MG63 (cell line): ENCODE measurements around the gene THBD. TPM values are rescaled to one million over a fixed set of nuclear protein-coding genes. Genes with fewer than 3 reads are reported as not detected.

Source experiments
- DNase-seq: peaks from one replicate; pipeline ENCODE4 v3.0.0-alpha.2; 2020
- H3K27me3 ChIP-seq: fragments of 250-450 bp; sonication (Bioruptor Pico); 2 replicates; pipeline ENCODE4 v1.5.1; 2020; ENCODE audit warnings: mild to moderate bottlenecking, moderate library complexity
- H3K36me3 ChIP-seq: fragments of 250-450 bp; sonication (Bioruptor Pico); 2 replicates; pipeline ENCODE4 v1.5.1; 2020; ENCODE audit warnings: mild to moderate bottlenecking, moderate library complexity
- H3K4me3 ChIP-seq: fragments of 250-450 bp; sonication (Bioruptor Pico); 2 replicates; pipeline ENCODE4 v1.5.1; 2020; ENCODE audit warnings: mild to moderate bottlenecking, moderate library complexity
- H3K9me3 ChIP-seq: fragments of 250-450 bp; sonication (Bioruptor Pico); 2 replicates; pipeline ENCODE4 v1.5.1; 2020; ENCODE audit warnings: mild to moderate bottlenecking, moderate library complexity
- total RNA-seq: library from RNA; depleted of rRNA; stranded (reverse); fragments of >200 nt; shearing (Covaris generic); gene quantifications from 2 replicates; pipeline ENCODE4 v1.2.3, GENCODE V29; 2014; ENCODE audit warnings: low replicate concordance; rRNA removed

Gene THBD, protein sequence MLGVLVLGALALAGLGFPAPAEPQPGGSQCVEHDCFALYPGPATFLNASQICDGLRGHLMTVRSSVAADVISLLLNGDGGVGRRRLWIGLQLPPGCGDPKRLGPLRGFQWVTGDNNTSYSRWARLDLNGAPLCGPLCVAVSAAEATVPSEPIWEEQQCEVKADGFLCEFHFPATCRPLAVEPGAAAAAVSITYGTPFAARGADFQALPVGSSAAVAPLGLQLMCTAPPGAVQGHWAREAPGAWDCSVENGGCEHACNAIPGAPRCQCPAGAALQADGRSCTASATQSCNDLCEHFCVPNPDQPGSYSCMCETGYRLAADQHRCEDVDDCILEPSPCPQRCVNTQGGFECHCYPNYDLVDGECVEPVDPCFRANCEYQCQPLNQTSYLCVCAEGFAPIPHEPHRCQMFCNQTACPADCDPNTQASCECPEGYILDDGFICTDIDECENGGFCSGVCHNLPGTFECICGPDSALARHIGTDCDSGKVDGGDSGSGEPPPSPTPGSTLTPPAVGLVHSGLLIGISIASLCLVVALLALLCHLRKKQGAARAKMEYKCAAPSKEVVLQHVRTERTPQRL
- total RNA-seq, result 0.72 and 1.4 TPM in 2 replicates

DNA sequence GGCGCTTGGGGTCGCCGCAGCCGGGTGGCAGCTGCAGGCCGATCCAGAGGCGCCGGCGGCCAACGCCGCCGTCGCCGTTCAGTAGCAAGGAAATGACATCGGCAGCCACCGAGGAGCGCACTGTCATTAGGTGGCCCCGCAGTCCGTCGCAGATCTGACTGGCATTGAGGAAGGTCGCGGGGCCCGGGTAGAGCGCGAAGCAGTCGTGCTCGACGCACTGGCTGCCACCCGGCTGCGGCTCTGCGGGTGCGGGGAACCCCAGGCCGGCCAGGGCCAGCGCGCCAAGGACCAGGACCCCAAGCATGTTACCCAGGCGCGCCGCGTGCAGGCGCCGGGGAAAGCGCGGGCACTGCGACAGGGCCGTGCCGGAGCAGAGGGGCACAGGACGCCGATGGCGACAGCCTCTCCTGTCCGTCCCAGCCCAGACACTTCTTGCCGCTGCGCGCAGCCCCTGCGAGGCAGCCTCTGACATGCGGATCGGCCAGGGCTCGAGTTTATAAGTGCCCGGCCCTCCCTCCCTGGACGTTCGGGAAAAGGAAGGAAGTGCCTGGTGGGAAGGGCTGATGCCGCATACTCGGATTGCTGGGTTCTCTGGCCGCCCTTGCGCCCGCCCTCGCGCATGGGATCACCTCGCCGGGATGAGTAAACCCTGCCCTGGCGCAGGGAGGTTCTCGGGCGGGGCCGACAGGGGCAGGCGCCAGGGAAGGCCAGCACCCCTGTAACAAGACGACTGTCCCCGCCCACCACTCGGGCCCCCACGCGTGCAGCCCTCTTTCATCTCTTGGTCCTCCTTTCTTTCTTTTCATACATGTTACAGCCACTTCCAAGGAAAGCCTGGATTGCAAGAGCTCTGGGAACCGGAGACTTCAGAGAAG is at the start of gene THBD:
Gene THBD (minus strand): TSS at position 472 of the 875 bp plus-strand sequence. CDS start 168 bp downstream, at position 304.
- peak; percentile 83 for DNase-seq
- peak within 1 kb of the TSS; percentile 39 for H3K4me3 ChIP-seq
- H3K9me3 ChIP-seq, result no peaks in the 10 kb centered on the region
- H3K36me3 ChIP-seq, result no peaks in the 10 kb centered on the region
- H3K27me3 ChIP-seq, result no peaks in the 10 kb centered on the region; the same call in 1 of the 2 replicates

DNA sequence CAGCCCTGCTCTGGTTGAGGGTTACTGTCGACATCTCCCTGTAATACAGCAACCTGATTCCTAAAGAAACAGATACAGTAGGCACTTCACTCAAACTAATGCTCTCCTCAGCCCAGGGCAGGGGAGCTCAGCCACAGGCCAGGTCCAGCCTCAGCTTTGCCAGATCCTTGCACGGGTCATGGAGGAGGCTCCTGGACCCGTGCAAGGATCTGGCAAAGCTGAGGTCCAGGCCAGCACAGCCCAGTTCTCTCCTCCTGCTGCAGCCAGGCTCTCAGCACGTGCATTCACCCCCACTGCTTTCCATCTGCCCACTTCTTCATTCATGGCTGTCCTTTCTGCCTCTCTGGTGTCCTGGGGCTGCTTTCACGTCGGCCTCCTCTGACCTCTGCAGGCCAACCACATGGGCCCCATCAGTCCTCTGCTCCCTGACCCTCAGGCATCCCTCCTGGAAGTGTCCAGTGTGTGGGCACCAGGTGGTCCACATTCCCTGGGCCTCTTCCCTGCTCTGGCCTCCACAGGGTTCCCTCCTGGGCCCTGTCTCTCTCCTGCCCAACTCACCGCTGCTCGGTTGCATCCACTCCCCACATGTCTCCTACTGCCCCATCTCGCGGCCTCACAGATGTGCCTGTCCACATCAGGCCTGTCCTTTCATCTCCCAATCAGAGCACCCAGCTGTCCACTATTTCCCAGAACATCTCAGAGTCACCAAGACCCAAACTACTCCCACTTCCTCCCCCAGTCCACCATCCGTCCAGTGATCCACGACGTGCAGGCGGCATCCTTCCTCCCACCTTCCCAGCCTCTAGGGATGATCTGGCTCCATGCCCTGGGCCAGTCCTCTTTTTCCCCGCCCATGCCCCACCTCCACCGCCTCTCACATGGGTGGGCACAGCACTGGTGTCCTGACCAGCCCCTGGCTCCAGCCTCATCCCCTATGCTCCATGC is 48.4 kb upstream of the THBD start:
- H3K4me3 ChIP-seq, result no peak overlapping the region

DNA sequence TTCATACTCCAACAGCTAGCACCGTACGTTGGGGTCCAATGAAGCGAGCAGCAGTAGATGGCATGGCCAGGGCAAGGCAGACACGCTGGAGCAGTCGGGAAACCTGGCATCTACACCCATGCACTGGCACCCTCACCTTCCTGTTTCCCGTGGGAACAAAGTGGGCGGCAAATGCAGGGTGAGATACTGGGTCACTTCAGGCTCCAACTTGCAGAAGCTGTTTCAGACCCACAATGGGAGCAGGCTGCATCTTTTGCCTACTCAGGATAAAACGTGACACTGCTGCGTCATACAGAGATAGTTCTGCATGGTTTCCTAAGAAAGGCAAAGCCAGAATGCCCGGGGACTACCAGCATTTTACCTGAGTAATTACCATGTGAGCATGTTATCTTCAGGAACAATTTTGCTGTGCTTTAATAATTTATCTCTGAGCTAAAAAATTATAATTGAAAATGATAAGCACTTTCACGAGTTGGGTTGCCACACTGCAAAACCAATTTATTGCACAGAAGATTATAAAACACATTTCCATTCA is 47.6 kb upstream of the THBD start:
- no peaks in the 10 kb centered on the region for H3K27me3 ChIP-seq
- H3K4me3 ChIP-seq, result no peak overlapping the region
- no peaks in the 10 kb centered on the region for H3K9me3 ChIP-seq
- DNase-seq, result no peak
- no peaks in the 10 kb centered on the region for H3K36me3 ChIP-seq

More for the DNA sequence above, 48.4 kb upstream of the THBD start:
- no peaks in the 10 kb centered on the region for H3K36me3 ChIP-seq
- no peak for DNase-seq
- H3K9me3 ChIP-seq, result no peaks in the 10 kb centered on the region
- H3K27me3 ChIP-seq, result no peaks in the 10 kb centered on the region

DNA sequence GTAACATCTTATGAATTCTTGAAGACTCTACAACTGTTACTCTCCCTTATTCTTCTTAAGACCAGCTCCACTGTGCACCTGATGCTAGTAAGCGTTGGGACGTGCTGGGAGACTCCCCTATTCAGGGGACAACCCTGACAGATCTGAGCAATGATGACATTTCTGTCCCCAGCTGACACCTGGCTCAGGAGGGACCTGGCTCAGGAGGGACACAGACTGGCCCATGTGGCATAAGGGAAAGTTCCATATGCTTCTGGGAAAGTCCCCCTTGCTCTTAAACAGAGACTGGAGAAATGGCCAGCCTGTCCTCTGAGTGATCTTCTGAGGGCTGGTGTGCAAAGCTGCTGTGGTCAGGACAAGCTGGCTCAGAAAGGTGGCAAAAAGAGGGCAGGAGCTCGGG is 46.6 kb upstream of the THBD start:
- DNase-seq, result no peak
- no peaks in the 10 kb centered on the region for H3K27me3 ChIP-seq

DNA sequence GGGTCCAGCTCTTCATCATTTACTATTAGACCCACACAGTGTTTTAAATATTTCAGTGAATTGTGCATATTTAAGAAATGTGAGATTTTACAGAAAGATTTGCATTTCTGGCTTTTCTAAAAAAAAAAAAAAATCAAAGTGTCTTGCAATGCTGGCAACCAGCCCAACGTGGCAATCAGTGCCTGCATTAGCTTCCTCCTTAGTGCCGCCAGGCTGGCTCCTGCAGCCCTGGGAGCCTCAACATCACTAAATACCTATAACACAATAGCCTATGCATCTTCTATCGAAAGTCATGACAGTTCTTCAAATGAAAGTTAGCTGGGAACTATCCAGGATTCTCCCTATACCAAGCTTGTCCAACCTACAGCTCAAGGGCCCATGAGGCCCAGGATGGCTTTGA is 46.0 kb upstream of the THBD start:
- no peak for DNase-seq
- no peak overlapping the region for H3K4me3 ChIP-seq
- H3K9me3 ChIP-seq, result no peaks in the 10 kb centered on the region
- H3K27me3 ChIP-seq, result no peaks in the 10 kb centered on the region
- no peaks in the 10 kb centered on the region for H3K36me3 ChIP-seq

More for the DNA sequence above, 46.6 kb upstream of the THBD start:
- H3K36me3 ChIP-seq, result no peaks in the 10 kb centered on the region
- H3K9me3 ChIP-seq, result no peaks in the 10 kb centered on the region
- no peak overlapping the region for H3K4me3 ChIP-seq

DNA sequence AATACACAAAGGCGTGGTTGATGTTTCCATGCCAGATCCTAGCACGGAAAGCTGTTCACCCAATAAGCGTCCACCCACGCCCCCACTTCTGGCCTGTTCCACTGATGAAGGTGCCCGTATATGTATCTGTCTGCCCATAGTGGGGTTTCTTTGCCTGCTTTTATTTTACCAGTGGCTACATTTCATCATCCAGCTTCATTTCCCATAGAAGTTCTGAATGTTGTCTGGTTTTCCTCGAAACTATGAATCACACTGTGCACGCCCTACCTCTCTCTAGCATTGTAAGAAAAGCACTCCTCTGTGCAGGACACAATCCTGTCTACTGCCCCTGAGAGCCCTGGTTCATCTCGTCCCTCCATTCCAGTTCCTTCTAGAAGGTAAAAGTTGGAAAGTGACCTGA is 45.5 kb upstream of the THBD start:
- Histone ChIP-seq H3K4me3 (no peak overlapping the region), H3K36me3 (no peaks in the 10 kb centered on the region), H3K27me3 (no peaks in the 10 kb centered on the region), H3K9me3 (no peaks in the 10 kb centered on the region)
- DNase-seq, result no peak

DNA sequence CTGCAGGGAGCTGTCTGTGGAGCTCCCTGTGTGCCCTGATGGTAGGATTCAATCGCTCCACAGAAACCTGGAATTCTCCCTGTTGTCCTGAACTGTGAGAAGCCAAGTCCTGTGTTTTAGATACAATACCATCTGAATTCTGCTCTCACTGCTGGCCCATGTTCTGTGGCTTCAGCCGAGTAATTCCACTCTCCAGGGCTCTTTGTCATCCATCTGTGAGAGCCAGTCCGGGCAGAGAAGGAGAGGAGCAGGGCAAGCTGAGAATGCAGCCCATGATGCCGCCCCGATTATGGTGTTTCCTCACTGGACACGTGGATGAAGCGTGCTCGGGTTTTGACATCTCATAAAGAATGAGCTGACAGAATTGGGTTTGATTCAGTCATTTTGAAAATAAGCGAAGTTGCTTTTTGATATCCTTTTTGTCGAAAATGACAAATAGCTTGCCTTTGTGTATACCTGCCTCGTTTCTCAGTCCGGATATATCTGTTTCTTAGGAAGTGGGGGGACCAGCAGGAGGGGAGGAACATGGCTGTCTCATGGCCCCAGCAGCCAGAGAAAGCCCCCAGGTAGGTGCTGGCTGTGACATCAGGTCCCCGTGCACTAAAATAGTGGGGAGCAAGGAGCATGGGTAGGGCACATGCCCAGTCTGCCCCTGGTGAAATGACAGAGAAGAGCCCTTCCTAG is 44.9 kb upstream of the THBD start:
- H3K4me3 ChIP-seq, result no peak overlapping the region
- no peaks in the 10 kb centered on the region for H3K36me3 ChIP-seq
- H3K9me3 ChIP-seq, result no peaks in the 10 kb centered on the region
- DNase-seq, result no peak
- no peaks in the 10 kb centered on the region for H3K27me3 ChIP-seq

DNA sequence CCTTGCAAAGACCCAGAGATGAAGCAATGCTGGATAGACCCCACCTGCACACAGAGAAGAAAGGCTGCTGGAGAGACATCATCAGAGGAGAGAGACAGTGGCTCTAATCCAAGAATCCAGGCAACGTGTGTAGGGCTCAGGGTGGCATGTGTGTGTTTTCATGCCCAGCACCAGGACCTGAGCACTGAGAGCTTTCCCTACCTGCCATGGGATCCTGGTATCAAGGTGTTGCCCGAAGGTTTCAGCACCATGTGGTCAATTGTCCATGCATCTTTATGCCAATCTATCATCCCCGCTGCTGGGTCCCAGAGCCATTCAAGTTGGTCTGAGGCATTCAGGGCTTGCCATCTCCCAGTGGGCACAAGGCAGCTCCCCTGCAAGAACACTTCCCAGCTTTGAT is 44.1 kb upstream of the THBD start:
- DNase-seq, result no peak
- no peak overlapping the region for H3K4me3 ChIP-seq
- H3K9me3 ChIP-seq, result no peaks in the 10 kb centered on the region
- H3K36me3 ChIP-seq, result no peaks in the 10 kb centered on the region
- no peaks in the 10 kb centered on the region for H3K27me3 ChIP-seq

DNA sequence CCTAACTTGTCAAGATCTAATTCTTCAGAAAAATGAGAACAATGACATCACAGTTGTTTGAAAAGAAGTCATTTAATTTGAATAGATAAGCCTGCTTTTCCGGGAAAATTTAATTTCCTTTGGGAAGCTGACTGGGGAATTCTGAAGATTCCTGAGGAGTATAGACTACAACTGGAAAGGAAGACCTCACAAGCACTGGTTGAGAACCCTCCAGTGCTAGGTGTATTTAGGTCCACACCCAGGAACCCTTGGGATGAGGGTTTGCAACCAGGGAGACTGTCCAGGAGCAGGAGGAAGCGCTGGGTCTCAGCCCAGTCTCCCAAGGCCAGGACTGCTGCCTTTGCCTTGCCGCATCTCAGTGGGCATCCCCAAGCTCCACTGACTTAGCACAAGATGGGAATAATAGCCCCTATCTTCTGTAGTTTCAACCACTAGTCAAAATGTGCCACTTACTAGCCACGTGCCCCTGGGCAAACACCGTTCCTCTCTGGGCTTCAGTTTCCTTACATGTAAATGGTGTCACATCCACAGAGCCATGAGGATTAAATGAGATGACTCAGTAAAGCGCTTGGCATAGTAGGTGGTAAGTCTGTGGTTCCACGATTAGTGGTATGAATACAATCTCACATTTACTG is 43.5 kb upstream of the THBD start:
- Histone ChIP-seq H3K27me3 (no peaks in the 10 kb centered on the region), H3K9me3 (no peaks in the 10 kb centered on the region), H3K4me3 (no peak overlapping the region), H3K36me3 (no peaks in the 10 kb centered on the region)
- DNase-seq, result no peak

DNA sequence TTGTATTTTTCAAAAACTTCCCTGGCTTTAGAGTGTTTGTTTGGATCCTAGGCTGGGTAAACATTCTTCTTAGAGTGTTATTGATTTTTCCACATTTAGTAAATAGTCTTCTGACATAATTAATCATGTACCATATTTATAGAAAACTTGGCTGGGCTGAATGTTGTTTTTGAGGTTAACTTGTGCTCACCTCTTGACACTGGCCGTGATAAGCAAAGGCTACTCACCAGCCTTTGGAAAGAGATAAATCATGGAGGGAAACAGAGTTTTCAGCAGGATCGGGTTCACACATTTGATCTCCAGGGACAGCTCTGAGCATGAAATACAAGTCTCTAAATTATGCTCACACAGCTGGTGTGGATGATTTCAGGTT is 42.9 kb upstream of the THBD start:
- Histone ChIP-seq H3K27me3 (no peaks in the 10 kb centered on the region), H3K36me3 (no peaks in the 10 kb centered on the region), H3K9me3 (no peaks in the 10 kb centered on the region), H3K4me3 (no peak overlapping the region)
- no peak for DNase-seq

DNA sequence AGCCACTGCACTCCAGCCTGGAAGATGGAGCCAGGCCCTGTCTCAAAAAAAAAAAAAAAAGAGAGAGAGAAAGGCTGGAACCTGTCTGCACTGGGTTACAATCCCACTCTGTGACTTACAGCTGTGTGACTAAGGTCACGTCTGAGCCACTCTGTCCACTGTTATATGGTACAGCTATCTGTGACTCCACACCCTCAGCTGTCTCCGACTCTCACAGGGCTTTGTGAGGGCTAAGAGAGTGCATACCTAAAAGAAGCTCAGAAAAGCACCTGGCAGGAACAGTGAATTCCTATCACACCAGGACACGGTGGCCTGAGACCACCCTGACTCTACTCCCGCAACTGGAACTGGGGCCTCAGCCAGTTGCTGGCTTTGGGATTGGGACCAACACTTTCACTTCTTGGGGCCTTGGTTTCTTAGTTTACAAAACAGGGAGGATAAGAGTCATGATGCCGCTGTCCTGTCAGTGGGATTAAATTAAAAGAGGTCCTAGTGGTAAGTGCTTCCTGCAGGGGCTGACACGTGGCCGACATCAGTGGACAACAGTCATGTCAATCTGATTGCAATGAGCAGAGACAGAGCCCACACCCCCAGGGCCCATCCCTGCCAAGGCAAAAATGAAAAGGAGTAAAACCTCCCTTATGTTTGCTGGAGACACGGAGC is 42.4 kb upstream of the THBD start:
- no peaks in the 10 kb centered on the region for H3K27me3 ChIP-seq
- DNase-seq, result no peak
- no peaks in the 10 kb centered on the region for H3K9me3 ChIP-seq
- no peak overlapping the region for H3K4me3 ChIP-seq
- H3K36me3 ChIP-seq, result no peaks in the 10 kb centered on the region

DNA sequence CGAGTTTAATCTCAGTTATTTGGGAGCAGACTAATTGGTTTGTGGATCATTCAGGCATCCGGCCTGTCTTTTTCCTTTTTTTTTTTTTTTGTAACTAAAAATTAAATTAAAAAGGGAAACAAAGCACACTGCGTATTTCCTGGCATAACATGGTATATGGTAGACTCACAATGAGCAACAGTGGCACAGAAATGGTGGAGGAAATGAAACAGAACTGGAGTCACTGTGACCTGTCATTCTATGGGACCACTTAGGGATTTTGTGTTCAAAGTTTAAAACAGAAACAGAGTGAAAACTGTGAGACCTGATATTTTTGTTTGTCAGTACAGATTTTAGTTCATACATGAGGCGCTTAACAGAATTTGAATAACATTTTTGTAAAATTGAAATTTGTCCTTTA is 41.4 kb upstream of the THBD start:
- no peak overlapping the region for H3K4me3 ChIP-seq
- H3K9me3 ChIP-seq, result no peaks in the 10 kb centered on the region
- no peak for DNase-seq
- H3K36me3 ChIP-seq, result no peaks in the 10 kb centered on the region
- no peaks in the 10 kb centered on the region for H3K27me3 ChIP-seq

DNA sequence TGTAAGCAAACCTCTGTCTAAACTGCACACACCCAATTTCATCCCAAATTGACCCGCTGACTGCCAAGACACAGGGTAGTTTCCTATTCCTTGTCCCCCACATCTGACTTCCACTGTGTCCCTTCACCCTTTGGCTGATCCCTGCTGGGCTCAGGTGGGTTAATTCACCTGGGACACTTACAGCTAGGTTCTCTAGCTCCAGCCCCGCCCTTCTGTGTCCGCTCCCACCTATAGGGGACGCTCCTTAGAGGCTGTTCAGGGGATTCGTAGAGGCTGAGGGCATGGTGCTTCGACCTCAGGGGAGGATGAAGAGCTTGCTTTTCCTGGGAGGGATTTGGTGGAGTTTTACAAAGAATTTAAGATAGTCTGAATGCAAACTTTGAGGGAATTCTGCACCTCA is 40.7 kb upstream of the THBD start:
- Histone ChIP-seq H3K27me3 (no peaks in the 10 kb centered on the region), H3K9me3 (no peaks in the 10 kb centered on the region), H3K4me3 (no peak overlapping the region), H3K36me3 (no peaks in the 10 kb centered on the region)
- DNase-seq, result no peak

DNA sequence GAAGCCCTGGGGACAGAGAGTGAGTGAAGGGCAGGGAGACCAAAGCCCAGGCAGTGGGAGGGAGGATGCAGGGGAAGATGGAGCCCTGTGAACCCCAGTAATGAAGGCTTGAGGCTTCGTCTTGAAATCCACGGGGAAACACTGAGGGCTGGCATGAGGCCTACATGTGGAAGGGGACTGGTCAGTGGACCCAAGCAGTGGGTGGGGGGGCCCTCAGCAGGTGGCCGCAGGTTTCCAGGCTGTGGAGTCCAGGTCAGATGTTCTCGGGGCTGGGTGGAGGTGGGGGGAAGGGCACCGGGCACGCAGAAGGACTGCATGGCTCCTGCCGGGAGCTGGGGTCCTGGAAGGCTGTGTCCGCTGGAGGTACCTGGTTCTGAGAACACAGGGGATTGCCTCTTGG is 39.4 kb upstream of the THBD start:
- no peak for DNase-seq
- no peaks in the 10 kb centered on the region for H3K9me3 ChIP-seq
- no peak overlapping the region for H3K4me3 ChIP-seq
- H3K27me3 ChIP-seq, result no peaks in the 10 kb centered on the region
- no peaks in the 10 kb centered on the region for H3K36me3 ChIP-seq
